ENCODE results near the gene NSL1. TPM values are rescaled to one million over a fixed set of nuclear protein-coding genes. Genes with fewer than 3 reads are reported as not detected.
"Not testable (repeated sequence)": the region's sequence is repeated elsewhere in the genome, so short reads cannot be mapped to it uniquely, and the experiment has no call there.

NSL1 gene
- total and polyA plus RNA-seq, 3 experiments from 2014 or later, result 39.5 to 53.2 (median 42.0) TPM

DNA sequence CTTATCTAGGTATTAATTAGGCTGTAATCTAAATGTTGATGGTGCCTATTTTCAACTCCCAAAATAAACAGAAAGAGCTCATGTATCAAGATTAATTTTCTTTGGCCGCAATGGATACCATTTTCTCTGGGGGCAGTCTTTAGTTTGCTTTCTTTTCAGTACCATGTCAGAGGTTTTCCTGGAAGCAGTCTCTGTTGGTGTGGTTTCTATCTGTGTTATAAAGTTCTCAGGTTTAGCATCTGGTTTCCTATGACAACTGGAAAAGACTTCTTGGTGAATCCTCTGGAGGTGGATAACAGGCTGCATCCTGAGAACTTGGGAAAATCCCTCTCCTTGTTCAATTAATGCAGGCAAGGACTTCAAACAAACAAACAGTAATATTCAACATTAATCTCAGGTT is 53.2 kb downstream of the NSL1 start:
- Histone ChIP-seq H3K27ac (ENCODE audit: low read depth, low read length) (no peak overlapping the region), H3K9me3 (ENCODE audit: low read length) (no peaks in the 10 kb centered on the region), H3K27me3 (ENCODE audit: insufficient read depth, low read length, poor library complexity, severe bottlenecking) (no peaks in the 10 kb centered on the region), H3K4me3 (ENCODE audit: low read length) (no peak overlapping the region), H3K36me3 (ENCODE audit: insufficient read depth, low read length) (peaks cover 6% of the 10 kb centered on the region), H3K4me1 (ENCODE audit: insufficient read depth, low read length) (no peaks in the 10 kb centered on the region)
- Mint-ChIP-seq H3K9me3 (no peaks in the 10 kb centered on the region), H3K27ac (peak overlapping the region in 1 of 8 donors; percentile 35), H3K27me3 (no peaks in the 10 kb centered on the region), H3K4me1 (peaks cover 5 to 9% (median 6%) of the 10 kb centered on the region in 3 donors), H3K4me3 (no peak overlapping the region), H3K36me3 (peaks cover 26 to 45% (median 27%) of the 10 kb centered on the region in 3 donors)
- DNase-seq, result no peak
- ChIA-PET POLR2A (no interaction called here), CTCF (interaction anchor here (3.5 kb wide), 1 partner anchor 11 kb away, joined by 13 read pairs; no protein-coding TSS in a partner anchor)

DNA sequence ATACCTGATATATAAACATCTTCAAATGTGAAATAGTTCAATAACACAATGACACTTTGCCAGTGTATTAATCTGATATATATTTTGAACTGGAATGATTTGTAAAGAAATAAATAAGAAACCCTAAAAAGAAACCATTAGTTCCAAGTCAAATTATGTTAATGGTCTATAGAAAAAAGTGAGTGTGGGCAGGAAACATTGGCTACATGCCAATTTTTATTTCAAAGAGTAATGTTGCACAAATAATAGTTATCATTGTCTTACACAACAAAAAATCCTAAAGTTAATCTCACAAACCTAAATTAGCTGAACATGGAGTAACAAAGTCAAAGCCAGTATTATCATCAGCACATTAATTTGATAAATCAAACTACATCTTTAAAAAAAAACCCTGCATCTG is 54.0 kb downstream of the NSL1 start:
- Mint-ChIP-seq H3K9me3 (no peaks in the 10 kb centered on the region), H3K4me1 (peaks cover 5 to 9% (median 6%) of the 10 kb centered on the region in 3 donors), H3K36me3 (peaks cover 28 to 49% (median 28%) of the 10 kb centered on the region in 3 donors), H3K27ac (no peak overlapping the region), H3K4me3 (no peak overlapping the region), H3K27me3 (no peaks in the 10 kb centered on the region)
- H3K36me3 ChIP-seq (ENCODE audit: insufficient read depth, low read length), result peaks cover 6% of the 10 kb centered on the region
- H3K9me3 ChIP-seq (ENCODE audit: low read length), result no peaks in the 10 kb centered on the region
- CTCF ChIA-PET, result interaction anchor here (3.5 kb wide), 1 partner anchor 12 kb away, joined by 13 read pairs; no protein-coding TSS in a partner anchor
- no peak overlapping the region for H3K4me3 ChIP-seq (ENCODE audit: low read length)
- no peaks in the 10 kb centered on the region for H3K4me1 ChIP-seq (ENCODE audit: insufficient read depth, low read length)
- POLR2A ChIA-PET, result no interaction called here
- H3K27ac ChIP-seq (ENCODE audit: low read depth, low read length), result no peak overlapping the region
- no peak for DNase-seq
- no peaks in the 10 kb centered on the region for H3K27me3 ChIP-seq (ENCODE audit: insufficient read depth, low read length, poor library complexity, severe bottlenecking)

DNA sequence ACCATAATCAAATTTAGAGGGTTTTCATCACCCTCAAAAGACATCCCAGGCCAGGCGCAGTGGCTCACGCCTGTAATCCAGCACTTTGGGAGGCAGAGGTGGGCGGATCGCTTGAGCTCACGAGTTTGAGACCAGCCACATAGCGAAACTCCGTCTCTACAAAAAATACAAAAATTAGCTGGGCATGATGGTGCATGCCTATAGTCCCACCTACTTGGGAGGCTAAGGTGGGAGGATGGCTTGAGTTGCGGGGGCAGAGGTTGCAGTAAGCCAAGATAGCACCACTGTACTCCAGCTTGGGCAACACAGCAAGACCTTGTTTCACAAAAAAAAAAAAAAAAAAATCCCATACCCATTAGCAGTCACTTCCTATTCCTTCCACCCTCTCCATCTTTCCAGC is 58.5 kb downstream of the NSL1 start:
- Histone ChIP-seq H3K27me3 (ENCODE audit: insufficient read depth, low read length, poor library complexity, severe bottlenecking) (no peaks in the 10 kb centered on the region), H3K9me3 (ENCODE audit: low read length) (no peaks in the 10 kb centered on the region), H3K36me3 (ENCODE audit: insufficient read depth, low read length) (peaks cover 6% of the 10 kb centered on the region), H3K4me3 (ENCODE audit: low read length) (no peak overlapping the region), H3K27ac (ENCODE audit: low read depth, low read length) (no peak overlapping the region), H3K4me1 (ENCODE audit: insufficient read depth, low read length) (no peaks in the 10 kb centered on the region)
- Mint-ChIP-seq H3K36me3 (peaks cover 12 to 33% (median 15%) of the 10 kb centered on the region in 3 donors), H3K4me3 (no peak overlapping the region), H3K27ac (peak overlapping the region in 2 of 8 donors; percentile 29 to 40), H3K27me3 (no peaks in the 10 kb centered on the region), H3K4me1 (peaks cover 6 to 11% (median 7%) of the 10 kb centered on the region in 3 donors), H3K9me3 (no peaks in the 10 kb centered on the region)
- POLR2A ChIA-PET, result no interaction called here
- CTCF ChIA-PET, result no interaction called here
- DNase-seq, result no peak

DNA sequence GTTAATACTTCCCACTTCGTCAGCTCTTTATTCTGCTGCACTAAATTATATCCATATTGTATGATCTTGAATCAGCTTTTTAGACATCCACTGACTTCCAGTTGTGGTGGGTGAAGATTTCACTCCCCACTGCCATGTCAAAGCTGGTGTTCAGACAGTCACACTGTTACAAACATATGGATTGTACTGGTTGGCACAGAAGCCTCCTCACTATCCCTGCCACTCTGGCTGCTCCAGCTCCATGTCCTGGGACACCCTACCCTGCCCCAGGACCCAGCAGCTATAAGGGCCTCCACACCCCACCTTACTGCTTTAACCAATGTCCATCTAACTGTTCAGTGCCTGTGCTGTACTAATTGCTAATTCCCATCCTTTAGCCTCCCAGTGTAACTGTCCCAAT is 59.9 kb downstream of the NSL1 start:
- H3K27me3 ChIP-seq (ENCODE audit: insufficient read depth, low read length, poor library complexity, severe bottlenecking), result no peaks in the 10 kb centered on the region
- no peak for DNase-seq
- H3K27me3 Mint-ChIP-seq, result no peaks in the 10 kb centered on the region
- H3K4me3 Mint-ChIP-seq, result no peak overlapping the region
- peaks cover 12 to 31% (median 15%) of the 10 kb centered on the region in 3 donors for H3K36me3 Mint-ChIP-seq
- H3K27ac Mint-ChIP-seq, result peak overlapping the region in 2 of 8 donors; percentile 56 to 62
- H3K4me3 ChIP-seq (ENCODE audit: low read length), result no peak overlapping the region
- ChIA-PET POLR2A (no interaction called here), CTCF (no interaction called here)
- peaks cover 11 to 16% (median 13%) of the 10 kb centered on the region in 3 donors for H3K4me1 Mint-ChIP-seq
- no peaks in the 10 kb centered on the region for H3K4me1 ChIP-seq (ENCODE audit: insufficient read depth, low read length)
- H3K36me3 ChIP-seq (ENCODE audit: insufficient read depth, low read length), result peaks cover 6% of the 10 kb centered on the region
- H3K27ac ChIP-seq (ENCODE audit: low read depth, low read length), result no peak overlapping the region
- H3K9me3 Mint-ChIP-seq, result no peaks in the 10 kb centered on the region
- H3K9me3 ChIP-seq (ENCODE audit: low read length), result no peaks in the 10 kb centered on the region

DNA sequence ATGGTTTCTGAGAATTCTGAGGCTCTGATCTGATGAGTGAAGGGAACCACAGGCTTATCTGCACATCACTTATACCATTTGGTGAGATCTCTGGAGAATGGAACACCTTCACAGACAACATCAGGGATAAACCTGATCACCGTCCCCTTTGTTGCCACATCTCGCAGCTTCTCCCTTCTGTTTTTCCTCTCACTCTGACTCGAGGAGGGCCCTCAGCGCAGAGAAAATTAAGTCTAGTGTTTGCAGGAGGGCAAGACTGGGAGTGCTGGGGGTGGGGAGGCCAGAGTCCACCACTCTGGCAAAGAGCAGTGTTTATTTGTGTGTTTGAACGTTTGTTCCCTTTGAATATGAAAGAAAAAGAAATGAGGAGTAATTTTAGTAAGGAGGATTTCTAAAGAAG is 63.0 kb downstream of the NSL1 start:
- no peaks in the 10 kb centered on the region for H3K36me3 ChIP-seq (ENCODE audit: insufficient read depth, low read length)
- no peak overlapping the region for H3K27ac ChIP-seq (ENCODE audit: low read depth, low read length)
- peaks cover 11 to 16% (median 13%) of the 10 kb centered on the region in 3 donors for H3K4me1 Mint-ChIP-seq
- H3K4me3 ChIP-seq (ENCODE audit: low read length), result no peak overlapping the region
- no peaks in the 10 kb centered on the region for H3K9me3 ChIP-seq (ENCODE audit: low read length)
- H3K36me3 Mint-ChIP-seq, result peaks cover 9 to 16% (median 11%) of the 10 kb centered on the region in 3 donors
- DNase-seq, result no peak
- ChIA-PET CTCF (no interaction called here), POLR2A (no interaction called here)
- H3K27ac Mint-ChIP-seq, result peak overlapping the region in 3 of 8 donors; percentile 9 to 81 (median 70)
- peaks cover 0 to 1% (median 0%) of the 10 kb centered on the region in 5 donors for H3K9me3 Mint-ChIP-seq
- H3K27me3 ChIP-seq (ENCODE audit: insufficient read depth, low read length, poor library complexity, severe bottlenecking), result no peaks in the 10 kb centered on the region
- no peaks in the 10 kb centered on the region for H3K4me1 ChIP-seq (ENCODE audit: insufficient read depth, low read length)
- H3K27me3 Mint-ChIP-seq, result no peaks in the 10 kb centered on the region
- H3K4me3 Mint-ChIP-seq, result no peak overlapping the region

DNA sequence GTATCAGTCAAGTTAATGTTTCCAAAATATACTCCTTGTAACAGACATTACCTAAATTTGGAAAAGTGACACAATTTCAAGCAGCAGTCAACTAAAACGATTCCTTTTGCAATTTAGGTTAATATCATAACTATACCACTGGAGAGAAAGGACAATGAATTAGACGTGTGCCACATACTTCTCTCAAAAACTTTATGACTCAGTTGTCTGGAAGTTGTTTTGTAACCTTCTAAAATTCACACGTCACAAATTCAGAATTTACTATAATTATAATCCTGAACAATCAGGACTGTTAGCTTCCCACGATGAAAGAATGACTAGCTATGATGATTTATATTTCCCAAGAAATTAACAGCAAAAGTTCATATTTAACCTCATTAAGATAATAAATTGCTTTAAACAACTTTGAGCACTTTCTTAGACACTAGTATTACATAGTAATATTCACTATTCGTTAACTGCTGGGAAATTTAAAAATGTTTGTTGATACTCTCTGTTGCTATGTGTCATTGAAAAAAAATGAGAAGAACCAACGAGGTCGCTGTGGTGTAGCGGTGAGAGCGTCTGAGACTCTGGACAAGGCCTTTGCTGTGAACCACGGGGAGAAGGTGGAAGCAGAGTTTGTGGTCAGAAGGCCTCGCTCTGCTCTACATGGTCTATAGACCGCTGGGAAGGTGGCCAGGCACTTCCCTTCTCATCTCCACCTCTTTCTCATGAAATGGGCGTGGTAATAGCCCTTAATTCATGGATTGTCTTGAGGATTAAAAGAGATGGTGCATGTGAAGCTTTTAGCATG is 64.0 kb downstream of the NSL1 start:
- ChIA-PET POLR2A (no interaction called here), CTCF (no interaction called here)
- peaks cover 4 to 11% (median 9%) of the 10 kb centered on the region in 3 donors for H3K36me3 Mint-ChIP-seq

DNA sequence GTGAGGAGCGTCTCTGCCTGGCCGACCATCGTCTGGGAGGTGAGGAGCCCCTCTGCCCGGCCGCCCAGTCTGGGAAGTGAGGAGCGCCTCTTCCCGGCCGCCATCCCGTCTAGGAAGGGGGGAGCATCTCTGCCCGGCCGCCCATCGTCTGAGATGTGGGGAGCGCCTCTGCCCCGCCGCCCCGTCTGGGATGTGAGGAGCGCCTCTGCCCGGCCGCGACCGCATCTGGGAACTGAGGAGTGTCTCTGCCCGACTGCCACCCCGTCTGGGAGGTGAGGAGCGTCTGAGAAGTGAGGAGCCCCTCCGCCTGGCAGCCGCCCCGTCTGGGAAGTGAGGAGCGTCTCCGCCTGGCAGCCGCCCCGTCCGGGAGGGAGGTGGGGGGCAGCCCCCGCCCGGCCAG is 66.9 kb downstream of the NSL1 start:
- CTCF ChIA-PET; POLR2A ChIA-PET; H3K4me1 ChIP-seq (ENCODE audit: insufficient read depth, low read length); H3K9me3 ChIP-seq (ENCODE audit: low read length); H3K27me3 ChIP-seq (ENCODE audit: insufficient read depth, low read length, poor library complexity, severe bottlenecking); DNase-seq; H3K27ac Mint-ChIP-seq; H3K4me3 ChIP-seq (ENCODE audit: low read length); H3K4me3 Mint-ChIP-seq; H3K9me3 Mint-ChIP-seq; H3K27me3 Mint-ChIP-seq; H3K27ac ChIP-seq (ENCODE audit: low read depth, low read length); H3K36me3 ChIP-seq (ENCODE audit: insufficient read depth, low read length): not testable (repeated sequence)
- Mint-ChIP-seq H3K36me3 (peaks cover 3 to 11% (median 7%) of the 10 kb centered on the region in 3 donors), H3K4me1 (peaks cover 20 to 35% (median 30%) of the 10 kb centered on the region in 3 donors)

More for the DNA sequence above, 64.0 kb downstream of the NSL1 start:
- Histone ChIP-seq H3K4me1 (ENCODE audit: insufficient read depth, low read length) (no peaks in the 10 kb centered on the region), H3K27ac (ENCODE audit: low read depth, low read length) (no peak overlapping the region), H3K36me3 (ENCODE audit: insufficient read depth, low read length) (no peaks in the 10 kb centered on the region), H3K27me3 (ENCODE audit: insufficient read depth, low read length, poor library complexity, severe bottlenecking) (no peaks in the 10 kb centered on the region), H3K4me3 (ENCODE audit: low read length) (no peak overlapping the region), H3K9me3 (ENCODE audit: low read length) (no peaks in the 10 kb centered on the region)
- H3K9me3 Mint-ChIP-seq, result peaks cover 0 to 1% (median 0%) of the 10 kb centered on the region in 5 donors
- DNase-seq, result peak in 1 of 5 donors; percentile 49
- peak overlapping the region in 1 of 7 donors; percentile 57 for H3K4me3 Mint-ChIP-seq
- no peaks in the 10 kb centered on the region for H3K27me3 Mint-ChIP-seq
- peaks cover 13 to 17% (median 14%) of the 10 kb centered on the region in 3 donors for H3K4me1 Mint-ChIP-seq
- H3K27ac Mint-ChIP-seq, result peak overlapping the region in 4 of 8 donors; percentile 30 to 90 (median 39)

DNA sequence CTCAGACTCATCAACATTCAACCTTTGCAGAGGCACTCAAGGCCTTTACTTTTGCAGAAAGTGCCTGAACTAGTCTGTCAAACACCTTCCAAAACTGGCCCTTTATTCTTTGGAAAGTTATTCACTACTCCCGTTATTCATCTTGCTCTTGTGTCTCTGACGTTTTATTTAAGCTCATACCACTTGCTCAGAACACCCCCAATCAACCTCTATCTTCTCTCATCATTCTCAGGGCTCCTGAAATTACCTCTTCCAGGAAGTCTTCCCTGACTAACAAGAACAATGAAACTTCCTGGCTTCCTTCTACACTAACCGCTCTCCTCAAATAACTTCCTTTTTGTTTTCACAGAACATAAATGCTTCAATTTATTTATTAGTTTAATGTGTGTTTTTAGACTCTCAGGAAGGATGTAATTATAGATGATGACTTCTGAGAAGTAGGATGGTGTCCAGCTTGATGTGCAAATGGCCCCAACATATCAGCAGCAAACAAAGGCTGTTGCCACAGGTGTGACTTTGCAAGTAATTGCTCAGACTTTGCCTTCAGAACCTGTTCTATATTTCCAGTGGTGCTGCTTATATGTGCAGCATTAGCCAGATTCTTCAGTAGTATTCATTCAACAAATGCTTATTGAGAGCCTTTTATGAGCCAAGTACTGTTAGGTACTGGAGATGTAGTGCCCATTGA is 69.2 kb downstream of the NSL1 start:
- Mint-ChIP-seq H3K27ac (no peak overlapping the region), H3K4me3 (no peak overlapping the region), H3K27me3 (peaks cover 0 to 11% of the 10 kb centered on the region in 2 donors), H3K36me3 (peaks cover 4 to 11% (median 7%) of the 10 kb centered on the region in 3 donors), H3K9me3 (peaks cover 0 to 1% (median 0%) of the 10 kb centered on the region in 5 donors), H3K4me1 (peaks cover 10 to 19% (median 19%) of the 10 kb centered on the region in 3 donors)
- no peaks in the 10 kb centered on the region for H3K27me3 ChIP-seq (ENCODE audit: insufficient read depth, low read length, poor library complexity, severe bottlenecking)
- H3K27ac ChIP-seq (ENCODE audit: low read depth, low read length), result no peak overlapping the region
- no peaks in the 10 kb centered on the region for H3K36me3 ChIP-seq (ENCODE audit: insufficient read depth, low read length)
- no peak for DNase-seq
- H3K4me1 ChIP-seq (ENCODE audit: insufficient read depth, low read length), result no peaks in the 10 kb centered on the region
- no peaks in the 10 kb centered on the region for H3K9me3 ChIP-seq (ENCODE audit: low read length)
- CTCF ChIA-PET, result interaction anchor here (1.1 kb wide), 1 partner anchor 37 kb away, joined by 3 read pairs; no protein-coding TSS in a partner anchor
- POLR2A ChIA-PET, result no interaction called here
- no peak overlapping the region for H3K4me3 ChIP-seq (ENCODE audit: low read length)

Data from CD8-positive, alpha-beta memory T cell (primary cell).